Stimulated activated CD4-positive, alpha-beta T cell treated with anti-CD3 and anti-CD28 coated beads, Interleukin-12 subunit alpha, Interleukin-12 subunit beta, amount 100 ng/mL, for 4 hours (primary cell): Measurements from ENCODE around the gene UBE4B.
"Not testable (repeated sequence)": the region's sequence is repeated elsewhere in the genome, so short reads cannot be mapped to it uniquely, and the experiment has no call there.

Experiments used
- DNase-seq: peaks from one replicate; pipeline ENCODE4 v3.0.0-alpha.2; 2020

UBE4B gene

GRCh38 chr1:10213186-10213705, 180.5 kb downstream of the UBE4B start:
- DNase-seq: no peak

GRCh38 chr1:10216090-10216749, 183.5 kb downstream of the UBE4B start:
- DNase-seq: no peak

- DNase-seq: no peak
Measured at GRCh38 chr1:10217748-10218441, 185.1 kb downstream of the UBE4B start.

- no peak for DNase-seq
Measured at GRCh38 chr1:10220200-10220599, 187.4 kb downstream of the UBE4B start.

- DNase-seq: not testable (repeated sequence)
Measured at GRCh38 chr1:10220657-10221056, 187.9 kb downstream of the UBE4B start.

- DNase-seq: no peak
Measured at GRCh38 chr1:10225573-10225972, 192.8 kb downstream of the UBE4B start.

- DNase-seq: no peak
Measured at GRCh38 chr1:10228528-10228927, 195.8 kb downstream of the UBE4B start.

- no peak for DNase-seq
Measured at GRCh38 chr1:10229903-10230302, 197.1 kb downstream of the UBE4B start.
